HepG2 (cell line): ENCODE data around the gene LSMEM2. TPM values are rescaled to one million over a fixed set of nuclear protein-coding genes. Genes with fewer than 3 reads are reported as not detected.

Experiments used
- MBNL3 ChIP-seq: fragments of 250-450 bp; sonication (Bioruptor Pico); conservative IDR thresholded peaks from 2 replicates; pipeline ENCODE4 v1.8.0; 2022; ENCODE audit warnings: mild to moderate bottlenecking, inconsistent platforms
- NAIF1 ChIP-seq: sonication (generic); formaldehyde crosslinking; IDR thresholded peaks from 2 replicates; pipeline ENCODE4 v1.5.0; 2020; ENCODE audit warnings: mild to moderate bottlenecking, missing genetic modification reagents, borderline replicate concordance
- NR0B2 ChIP-seq: sonication (generic); formaldehyde crosslinking; IDR thresholded peaks from 2 replicates; pipeline ENCODE4 v1.4.0; 2020; ENCODE audit warnings: mild to moderate bottlenecking, missing genetic modification reagents
- PHF20 ChIP-seq: sonication (generic); formaldehyde crosslinking; IDR thresholded peaks from 2 replicates; pipeline ENCODE4 v1.5.0; 2020; ENCODE audit warnings: mild to moderate bottlenecking, missing genetic modification reagents
- RNF219 ChIP-seq: sonication (generic); formaldehyde crosslinking; IDR thresholded peaks from 2 replicates; pipeline ENCODE4 v1.5.0; 2020; ENCODE audit warnings: mild to moderate bottlenecking, missing genetic modification reagents
- SOX6 ChIP-seq, 2 experiments: fragments of 450-650 bp in 1 of 2; sonication (generic) in 1 of 2; formaldehyde crosslinking in 1 of 2; IDR thresholded peaks; 2 replicates each; pipeline versions ENCODE4 v1.4.0 to v1.6.1; 2017 to 2020; ENCODE audit warnings: antibody characterized with exemption in 1 of 2, mild to moderate bottlenecking in 1 of 2, missing genetic modification reagents in 1 of 2
- THAP9 ChIP-seq: sonication (generic); formaldehyde crosslinking; IDR thresholded peaks from 2 replicates; pipeline ENCODE4; 2020; ENCODE audit warnings: missing genetic modification reagents, mild to moderate bottlenecking, borderline replicate concordance
- ZBTB37 ChIP-seq: sonication (generic); formaldehyde crosslinking; IDR thresholded peaks from 2 replicates; pipeline ENCODE4 v1.4.0; 2020; ENCODE audit warnings: mild to moderate bottlenecking, missing genetic modification reagents
- ZBTB43 ChIP-seq: sonication (generic); formaldehyde crosslinking; conservative IDR thresholded peaks from 2 replicates; pipeline ENCODE4 v1.4.0; 2020; ENCODE audit warnings: missing genetic modification reagents
- ZNF430 ChIP-seq: sonication (generic); formaldehyde crosslinking; IDR thresholded peaks from 2 replicates; pipeline ENCODE4 v1.9.0; 2021; ENCODE audit warnings: mild to moderate bottlenecking, missing genetic modification reagents
- ZNF567 ChIP-seq: sonication (generic); formaldehyde crosslinking; IDR thresholded peaks from 2 replicates; pipeline ENCODE4 v1.8.1; 2023; ENCODE audit warnings: mild to moderate bottlenecking, missing genetic modification reagents, borderline replicate concordance
- ZNF83 ChIP-seq: sonication (generic); formaldehyde crosslinking; IDR thresholded peaks from 2 replicates; pipeline ENCODE4 v1.4.0; 2020; ENCODE audit warnings: missing genetic modification reagents, mild to moderate bottlenecking, borderline replicate concordance
- polyA plus RNA-seq, 8 experiments: library from polyadenylated mRNA; depleted of rRNA in 3 of 8; stranded (reverse) in 7 of 8; unstranded in 1 of 8; fragments of >200 nt; fragmentation: Illumina TruSeq in 4 of 8; extraction: Trizol in 4 of 8; gene quantifications; 2 replicates each; pipeline versions ENCODE4 v1.2.1 to v1.2.3, GENCODE V29; 2011 to 2016; ENCODE audit warnings: low read depth in 4 of 8, missing spikeins in 1 of 8, mixed read lengths in 1 of 8; ENCODE audit not compliant: insufficient read depth in 1 of 8
- total RNA-seq, 5 experiments: library from RNA; depleted of rRNA; stranded (reverse); fragments of >200 nt; fragmentation: Illumina TruSeq; extraction: Trizol; gene quantifications; 2 replicates each; pipeline ENCODE4 v1.2.3, GENCODE V29; 2016; ENCODE audit warnings: low read depth in 1 of 5

LSMEM2 gene
- total and polyA plus RNA-seq, 2 of the 13 experiments (the other 11 are each of a cell fraction or from before 2014, with no cell fraction given), result 0.07 to 0.41 TPM

- TF ChIP-seq THAP9 (CRISPR knock-in tag), result 0 out of 2 replicates have a peak, but pooled peaks have one; percentile 4
- 0 out of 2 replicates have a peak, but pooled peaks have one; percentile 8 for TF ChIP-seq ZBTB43 (CRISPR knock-in tag)
- TF ChIP-seq ZNF83, result 0 out of 2 replicates have a peak, but pooled peaks have one; percentile 33
- TF ChIP-seq NR0B2 (CRISPR knock-in tag), result 0 out of 2 replicates have a peak, but pooled peaks have one; percentile 24
- TF ChIP-seq ZNF430 (CRISPR knock-in tag), result no peak
- no peak; the same call in 1 of the 2 replicates for TF ChIP-seq ZNF567 (CRISPR knock-in tag)
- TF ChIP-seq NAIF1 (CRISPR knock-in tag), result no peak
- TF ChIP-seq RNF219, result no peak
- no peak for TF ChIP-seq ZBTB37 (CRISPR knock-in tag)
- TF ChIP-seq MBNL3 (CRISPR knock-in tag), result no peak
- no peak; the same call in 1 of the 2 replicates for TF ChIP-seq PHF20 (CRISPR knock-in tag)
- no peak for TF ChIP-seq SOX6 (IDR thresholded peaks at IDR 0.05)
- no peak for TF ChIP-seq SOX6 (CRISPR knock-in tag; IDR thresholded peaks at IDR 0.05)
Measured at GRCh38 chr3:50259432-50260026, 19.4 kb upstream of the LSMEM2 start (continued).
